OCI-LY3 (cell line): ENCODE measurements around the gene APBB2.

Source experiments
- CTCF ChIP-seq: fragments of 200-600, 300-600 bp; sonication (generic); IDR thresholded peaks from 2 replicates; pipeline ENCODE4 v1.5.1; 2014; ENCODE audit warnings: antibody characterized with exemption, low read length, low read depth
- EZH2phosphoT487 ChIP-seq: fragments of 200-600 bp; shearing (Covaris generic); IDR thresholded peaks from 2 replicates; pipeline ENCODE4 v1.6.1; 2018; ENCODE audit warnings: antibody characterized with exemption, mixed run types, low read depth

- TF ChIP-seq CTCF = no peak
- no peak for TF ChIP-seq EZH2phosphoT487
Measured at GRCh38 chr4:41221850-41222645, 7.7 kb upstream of the APBB2 start.
